Liver (tissue), 3 donors: Measurements from ENCODE around the gene CACNA1A.

ENCODE experiments used
- EGR1 ChIP-seq, 2 donors: IDR thresholded peaks; 2 replicates each; pipeline ENCODE4 v1.6.1; 2016 to 2018; ENCODE audit warnings: antibody characterized with exemption in 2 of 2, low read depth in 2 of 2
- FOXA1 ChIP-seq: IDR thresholded peaks from 2 replicates; pipeline ENCODE4 v1.6.1; 2016; ENCODE audit warnings: antibody characterized with exemption
- GABPA ChIP-seq, 2 donors: IDR thresholded peaks in 1 of 2; conservative IDR thresholded peaks in 1 of 2; 2 replicates each; pipeline ENCODE4 v1.6.1; 2016; ENCODE audit warnings: antibody characterized with exemption in 2 of 2, mild to moderate bottlenecking in 1 of 2, moderate library complexity in 1 of 2
- RAD21 ChIP-seq, 2 donors: IDR thresholded peaks; 2 replicates each; pipeline ENCODE4 v1.6.1; 2016; ENCODE audit warnings: antibody characterized with exemption in 2 of 2, mild to moderate bottlenecking in 2 of 2
- RXRA ChIP-seq, 2 donors: IDR thresholded peaks; 2 replicates each; pipeline ENCODE4 v1.6.1; 2017 to 2018; ENCODE audit warnings: antibody characterized with exemption in 2 of 2, mild to moderate bottlenecking in 1 of 2
- YY1 ChIP-seq: IDR thresholded peaks from 2 replicates; pipeline ENCODE4 v1.6.1; 2016; ENCODE audit warnings: antibody characterized with exemption, mild to moderate bottlenecking
- TF ChIP-seq, protein P1 (sequence below): fragments of 150-350 bp; IDR thresholded peaks from 2 replicates; pipeline ENCODE4 v1.5.1; 2017; ENCODE audit warnings: improper control_type of control experiment, low read depth, low read length; ENCODE audit not compliant: missing input control
- TF ChIP-seq, protein P2 (sequence below): IDR thresholded peaks from 2 replicates; pipeline ENCODE4 v1.6.1; 2016; ENCODE audit warnings: antibody characterized with exemption
- donor health status: healthy.
- donor health status: healthy.

DNA sequence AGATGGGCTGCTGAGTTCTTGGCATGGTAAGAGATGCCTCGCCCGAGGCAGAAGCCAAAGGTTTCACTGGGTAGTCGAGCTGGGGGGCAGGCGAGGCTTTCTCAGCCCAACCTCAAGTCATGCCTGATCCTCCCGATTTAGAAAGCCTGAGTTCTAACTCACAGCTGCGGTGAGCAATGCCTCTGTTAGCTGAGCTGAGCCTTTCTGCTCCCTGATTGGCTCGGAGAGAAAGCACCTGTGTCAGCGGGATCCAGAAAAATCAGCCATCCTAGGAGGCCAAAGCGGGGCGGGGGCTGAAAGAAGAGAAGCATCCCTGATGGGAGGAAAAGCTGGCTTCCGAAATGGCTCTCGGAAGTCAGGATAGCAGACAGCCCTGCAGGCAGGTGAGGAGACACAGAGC, 44.7 kb downstream of the CACNA1A start:
- TF ChIP-seq, protein P1, sequence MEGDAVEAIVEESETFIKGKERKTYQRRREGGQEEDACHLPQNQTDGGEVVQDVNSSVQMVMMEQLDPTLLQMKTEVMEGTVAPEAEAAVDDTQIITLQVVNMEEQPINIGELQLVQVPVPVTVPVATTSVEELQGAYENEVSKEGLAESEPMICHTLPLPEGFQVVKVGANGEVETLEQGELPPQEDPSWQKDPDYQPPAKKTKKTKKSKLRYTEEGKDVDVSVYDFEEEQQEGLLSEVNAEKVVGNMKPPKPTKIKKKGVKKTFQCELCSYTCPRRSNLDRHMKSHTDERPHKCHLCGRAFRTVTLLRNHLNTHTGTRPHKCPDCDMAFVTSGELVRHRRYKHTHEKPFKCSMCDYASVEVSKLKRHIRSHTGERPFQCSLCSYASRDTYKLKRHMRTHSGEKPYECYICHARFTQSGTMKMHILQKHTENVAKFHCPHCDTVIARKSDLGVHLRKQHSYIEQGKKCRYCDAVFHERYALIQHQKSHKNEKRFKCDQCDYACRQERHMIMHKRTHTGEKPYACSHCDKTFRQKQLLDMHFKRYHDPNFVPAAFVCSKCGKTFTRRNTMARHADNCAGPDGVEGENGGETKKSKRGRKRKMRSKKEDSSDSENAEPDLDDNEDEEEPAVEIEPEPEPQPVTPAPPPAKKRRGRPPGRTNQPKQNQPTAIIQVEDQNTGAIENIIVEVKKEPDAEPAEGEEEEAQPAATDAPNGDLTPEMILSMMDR, result no peak
- TF ChIP-seq, protein P2, sequence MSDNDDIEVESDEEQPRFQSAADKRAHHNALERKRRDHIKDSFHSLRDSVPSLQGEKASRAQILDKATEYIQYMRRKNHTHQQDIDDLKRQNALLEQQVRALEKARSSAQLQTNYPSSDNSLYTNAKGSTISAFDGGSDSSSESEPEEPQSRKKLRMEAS, result no peak
- TF ChIP-seq RXRA (IDR thresholded peaks at IDR 0.05), result no peak
- TF ChIP-seq YY1, result no peak
- TF ChIP-seq FOXA1, result no peak
- TF ChIP-seq RAD21 (IDR thresholded peaks at IDR 0.05), result no peak
- TF ChIP-seq GABPA (IDR thresholded peaks at IDR 0.05 in 1 of 2, conservative IDR thresholded peaks at IDR 0.05 in 1 of 2), result no peak
- TF ChIP-seq EGR1 (IDR thresholded peaks at IDR 0.05; ENCODE audit: low read depth in 2 of 2), result no peak
